ENCODE results near the gene TRABD2B. TPM values are rescaled to one million over a fixed set of nuclear protein-coding genes. Genes with fewer than 3 reads are reported as not detected.

TRABD2B gene
- total and polyA plus RNA-seq, 2 donors = 2.4 to 6.1 TPM

DNA sequence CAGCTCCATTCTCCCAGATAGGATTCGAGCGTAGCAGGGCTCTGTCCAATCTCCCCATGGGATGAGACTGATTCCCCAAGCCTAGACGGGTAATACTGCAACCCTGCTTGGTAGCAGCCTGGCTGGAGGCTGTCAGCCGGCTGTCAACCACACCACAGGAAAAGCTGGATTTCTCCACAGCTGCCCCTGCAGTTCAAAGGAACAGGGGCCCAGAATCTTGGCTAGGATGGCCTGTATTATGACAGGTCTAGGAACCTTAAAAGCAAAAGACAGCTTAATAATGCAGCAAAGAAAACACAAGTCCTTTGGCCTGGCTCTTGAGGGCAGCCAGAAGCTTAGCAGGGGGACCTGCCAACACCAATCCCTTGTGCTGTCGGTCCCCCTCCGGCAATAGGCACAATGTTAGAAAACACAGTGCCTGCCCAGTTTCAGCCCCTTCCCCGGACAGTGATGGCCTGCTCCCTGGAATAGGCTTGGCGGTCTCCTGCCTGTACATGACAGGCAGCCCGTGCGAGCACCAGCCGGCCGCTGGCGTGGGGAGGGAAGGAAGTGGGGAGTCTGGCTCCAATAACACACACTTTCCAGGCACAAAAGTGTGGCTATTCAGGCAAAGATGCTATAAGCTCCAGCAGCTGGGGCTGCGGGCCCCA, 90.5 kb downstream of the TRABD2B start:
- no peak overlapping the region for H3K4me3 ChIP-seq (ENCODE audit: low read depth, low read length)
- no peak for DNase-seq (ENCODE audit: extremely low spot score)
- 74% methylated on average over 14 of the region's 14 CpGs for WGBS
- no peaks in the 10 kb centered on the region for H3K36me3 ChIP-seq (ENCODE audit: insufficient read depth)
- H3K4me1 ChIP-seq (ENCODE audit: insufficient read depth) = no peaks in the 10 kb centered on the region
- no peak overlapping the region for H3K27ac ChIP-seq (ENCODE audit: low read depth)

DNA sequence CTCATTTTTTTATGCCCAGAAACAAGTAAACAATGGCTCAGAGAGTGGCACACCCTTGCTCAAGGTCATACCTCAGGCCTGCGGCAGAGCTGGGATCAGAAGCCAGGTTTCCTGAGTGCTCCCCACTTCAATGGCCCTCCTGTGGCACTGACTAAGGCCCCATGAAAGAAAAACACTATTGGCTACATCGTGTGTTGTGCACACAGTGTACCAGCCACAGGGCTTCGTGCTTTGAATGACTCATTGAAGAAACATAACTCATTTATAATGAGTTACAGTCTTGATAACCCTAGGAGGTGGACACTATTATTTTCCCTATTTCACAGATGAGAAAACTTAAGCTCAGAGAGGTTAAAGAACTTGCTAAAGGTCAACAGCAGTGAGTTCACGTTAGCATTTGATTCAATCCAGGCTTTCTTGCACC, 91.2 kb downstream of the TRABD2B start:
- 71% methylated on average over 4 of the region's 4 CpGs for WGBS
- no peaks in the 10 kb centered on the region for H3K4me1 ChIP-seq (ENCODE audit: insufficient read depth)
- no peaks in the 10 kb centered on the region for H3K36me3 ChIP-seq (ENCODE audit: insufficient read depth)
- H3K4me3 ChIP-seq (ENCODE audit: low read depth, low read length) = no peak overlapping the region
- no peak for DNase-seq (ENCODE audit: extremely low spot score)
- no peak overlapping the region for H3K27ac ChIP-seq (ENCODE audit: low read depth)

DNA sequence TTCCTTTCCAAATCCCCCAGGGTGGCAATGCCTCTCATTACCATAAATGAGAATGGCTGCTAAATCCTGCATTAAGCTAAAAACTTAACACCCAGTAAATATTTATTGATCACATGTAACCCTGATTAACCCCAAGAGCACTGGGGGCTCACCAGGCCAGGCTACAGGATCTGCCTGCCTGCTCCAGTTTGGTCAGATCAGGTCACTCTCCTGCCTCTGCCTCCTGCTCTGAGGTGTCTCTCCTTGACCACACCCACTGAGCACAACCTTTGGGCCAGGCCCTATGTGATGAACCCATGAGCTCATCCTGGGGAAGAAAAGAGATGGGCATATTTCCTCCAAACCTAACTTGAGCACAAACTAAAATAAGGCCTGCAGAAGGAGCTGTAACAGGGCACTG, 93.5 kb downstream of the TRABD2B start:
- no peak for DNase-seq (ENCODE audit: extremely low spot score)
- Histone ChIP-seq H3K4me1 (ENCODE audit: insufficient read depth) (no peaks in the 10 kb centered on the region), H3K36me3 (ENCODE audit: insufficient read depth) (no peaks in the 10 kb centered on the region), H3K27ac (ENCODE audit: low read depth) (no peak overlapping the region), H3K4me3 (ENCODE audit: low read depth, low read length) (no peak overlapping the region)

- no peaks in the 10 kb centered on the region for H3K4me1 ChIP-seq (ENCODE audit: insufficient read depth)
- no peak for DNase-seq (ENCODE audit: extremely low spot score)
These were observed 96.1 kb downstream of the TRABD2B start for GRCh38 chr1:47901001-47901575.

GRCh38 chr1:47898133-47898845, 98.9 kb downstream of the TRABD2B start:
- H3K27ac ChIP-seq (ENCODE audit: low read depth) = no peak overlapping the region
- no peaks in the 10 kb centered on the region for H3K4me1 ChIP-seq (ENCODE audit: insufficient read depth)
- 78% methylated on average over 6 of the region's 6 CpGs for WGBS

More at GRCh38 chr1:47901001-47901575, 96.1 kb downstream of the TRABD2B start:
- 95% methylated on average over 3 of the region's 3 CpGs for WGBS
- Histone ChIP-seq H3K36me3 (ENCODE audit: insufficient read depth) (no peaks in the 10 kb centered on the region), H3K27ac (ENCODE audit: low read depth) (no peak overlapping the region), H3K4me3 (ENCODE audit: low read depth, low read length) (no peak overlapping the region)

DNA sequence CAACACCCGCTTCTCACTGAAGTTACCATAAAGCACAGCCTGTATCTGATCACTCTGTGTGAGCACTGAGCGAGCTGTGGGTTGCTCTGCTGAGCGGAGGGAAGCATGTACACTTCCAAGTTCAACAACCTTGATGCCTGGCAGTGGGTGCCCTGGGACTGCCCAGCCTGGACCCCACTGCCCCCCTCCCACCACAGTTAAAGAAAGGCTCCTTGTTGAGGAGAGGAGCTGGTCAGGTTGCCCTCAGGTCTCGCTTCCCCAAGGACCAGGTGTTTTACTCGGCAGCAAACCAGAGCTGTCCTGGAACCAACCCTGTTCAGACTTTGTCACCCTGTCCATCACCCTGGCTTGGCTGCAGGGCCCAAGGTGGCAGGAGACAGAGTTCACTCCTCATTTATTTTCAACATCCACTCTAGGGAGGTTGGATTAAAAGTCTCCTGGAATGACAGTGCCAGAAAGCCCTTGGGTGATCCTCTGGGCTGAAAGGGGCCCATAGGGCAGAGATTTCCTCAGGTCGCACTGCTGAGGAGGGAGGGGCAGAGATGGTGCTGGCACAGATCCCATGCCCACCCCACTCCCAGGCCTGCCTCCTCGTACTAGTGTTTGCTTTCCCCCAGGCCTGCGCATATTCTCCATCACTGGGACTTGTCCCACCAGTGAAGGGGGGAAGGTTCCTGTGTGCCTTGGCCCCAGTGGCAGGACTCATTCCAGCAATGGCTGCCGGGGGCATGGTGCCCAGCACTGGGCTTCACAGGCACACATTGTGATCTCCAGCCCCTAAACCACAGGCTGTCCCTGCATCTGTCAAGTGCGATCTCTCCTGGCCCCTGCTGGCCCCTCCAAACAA, 101.7 kb downstream of the TRABD2B start:
- no peak for DNase-seq (ENCODE audit: extremely low spot score)
- Histone ChIP-seq H3K36me3 (ENCODE audit: insufficient read depth) (no peaks in the 10 kb centered on the region), H3K4me3 (ENCODE audit: low read depth, low read length) (no peak overlapping the region), H3K27ac (ENCODE audit: low read depth) (no peak overlapping the region), H3K4me1 (ENCODE audit: insufficient read depth) (no peaks in the 10 kb centered on the region)
- WGBS = 90% methylated on average over 10 of the region's 10 CpGs

More at GRCh38 chr1:47898133-47898845, 98.9 kb downstream of the TRABD2B start:
- H3K36me3 ChIP-seq (ENCODE audit: insufficient read depth) = no peaks in the 10 kb centered on the region
- no peak for DNase-seq (ENCODE audit: extremely low spot score)
- H3K4me3 ChIP-seq (ENCODE audit: low read depth, low read length) = no peak overlapping the region

GRCh38 chr1:47894410-47895278, 102.5 kb downstream of the TRABD2B start:
- Histone ChIP-seq H3K4me1 (ENCODE audit: insufficient read depth) (no peaks in the 10 kb centered on the region), H3K36me3 (ENCODE audit: insufficient read depth) (no peaks in the 10 kb centered on the region), H3K4me3 (ENCODE audit: low read depth, low read length) (no peak overlapping the region), H3K27ac (ENCODE audit: low read depth) (no peak overlapping the region)
- WGBS = 72% methylated on average over 11 of the region's 11 CpGs
- DNase-seq (ENCODE audit: extremely low spot score) = no peak

DNA sequence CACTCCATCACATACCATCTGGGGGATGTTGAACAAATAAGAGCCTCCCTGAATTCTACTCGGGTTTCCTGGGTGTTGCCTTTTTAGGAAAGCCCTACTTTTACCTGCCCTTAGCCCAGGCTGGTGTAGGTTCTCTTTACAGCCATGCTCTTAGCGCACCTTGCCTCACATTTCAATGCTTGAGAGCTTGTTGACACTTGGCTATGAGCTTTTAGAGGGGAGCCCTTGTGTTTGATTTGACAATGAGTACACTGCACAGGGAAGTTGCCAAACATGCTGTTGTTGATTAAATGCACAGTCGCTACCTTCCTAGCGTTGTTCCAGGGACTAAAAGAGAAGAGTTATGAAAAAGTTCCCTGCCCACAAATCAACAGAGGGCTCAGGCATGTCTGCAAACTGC, 103.8 kb downstream of the TRABD2B start:
- no peak overlapping the region for H3K4me3 ChIP-seq (ENCODE audit: low read depth, low read length)
- 86% methylated on average over 4 of the region's 4 CpGs for WGBS
- no peak for DNase-seq (ENCODE audit: extremely low spot score)
- no peak overlapping the region for H3K27ac ChIP-seq (ENCODE audit: low read depth)
- H3K36me3 ChIP-seq (ENCODE audit: insufficient read depth) = no peaks in the 10 kb centered on the region
- no peaks in the 10 kb centered on the region for H3K4me1 ChIP-seq (ENCODE audit: insufficient read depth)

DNA sequence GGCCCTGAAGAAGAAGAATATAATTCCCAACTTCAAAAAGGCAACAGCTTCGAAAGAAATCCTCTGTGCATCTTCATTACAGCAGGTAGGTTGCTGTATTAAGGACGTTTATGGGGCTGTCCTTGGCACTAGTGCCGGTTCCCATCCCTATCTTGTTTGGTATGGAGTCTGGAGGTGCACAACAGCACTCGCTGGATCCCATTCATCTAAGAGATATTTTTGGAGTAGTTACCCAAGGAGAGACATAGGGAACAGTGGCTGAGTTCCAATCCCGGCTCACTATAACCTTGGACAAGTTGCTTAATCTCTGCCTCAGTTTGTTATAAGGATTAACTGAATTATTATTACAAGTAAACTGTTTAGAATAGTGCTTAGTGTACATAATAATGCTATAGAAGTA, 106.4 kb downstream of the TRABD2B start:
- Histone ChIP-seq H3K4me3 (ENCODE audit: low read depth, low read length) (no peak overlapping the region), H3K4me1 (ENCODE audit: insufficient read depth) (no peaks in the 10 kb centered on the region), H3K27ac (ENCODE audit: low read depth) (no peak overlapping the region), H3K36me3 (ENCODE audit: insufficient read depth) (no peaks in the 10 kb centered on the region)
- DNase-seq (ENCODE audit: extremely low spot score) = no peak
- WGBS = 46% methylated on average over 5 of the region's 5 CpGs

- no peaks in the 10 kb centered on the region for H3K4me1 ChIP-seq (ENCODE audit: insufficient read depth)
These were observed 108.9 kb downstream of the TRABD2B start for GRCh38 chr1:47888294-47888629.

GRCh38 chr1:47887475-47888293, 109.5 kb downstream of the TRABD2B start:
- Histone ChIP-seq H3K27ac (ENCODE audit: low read depth) (no peak overlapping the region), H3K4me3 (ENCODE audit: low read depth, low read length) (no peak overlapping the region), H3K4me1 (ENCODE audit: insufficient read depth) (no peaks in the 10 kb centered on the region), H3K36me3 (ENCODE audit: insufficient read depth) (no peaks in the 10 kb centered on the region)
- WGBS = 80% methylated on average over 16 of the region's 16 CpGs
- no peak for DNase-seq (ENCODE audit: extremely low spot score)

More at GRCh38 chr1:47888294-47888629, 108.9 kb downstream of the TRABD2B start:
- DNase-seq (ENCODE audit: extremely low spot score) = no peak
- Histone ChIP-seq H3K27ac (ENCODE audit: low read depth) (no peak overlapping the region), H3K36me3 (ENCODE audit: insufficient read depth) (no peaks in the 10 kb centered on the region), H3K4me3 (ENCODE audit: low read depth, low read length) (no peak overlapping the region)
- 100% methylated on average over 1 of the region's 1 CpG for WGBS

DNA sequence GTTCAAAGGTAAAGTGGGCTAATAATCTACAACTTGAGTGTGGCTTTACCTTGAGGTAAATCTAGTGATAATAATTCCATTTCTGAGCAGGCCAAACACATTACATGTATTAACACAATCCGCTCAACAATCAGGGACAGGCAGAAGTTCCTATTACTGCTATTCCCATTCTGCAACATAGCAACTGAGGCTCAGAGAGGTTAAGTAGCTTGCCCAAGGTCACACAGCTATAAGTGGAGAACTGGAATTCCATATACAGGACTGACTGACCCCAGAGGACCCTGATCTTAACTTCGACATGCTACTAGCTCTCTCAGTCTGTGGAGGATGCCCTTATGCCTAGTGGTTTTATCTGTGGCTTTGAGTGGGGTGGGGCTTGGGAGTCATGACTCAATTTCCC, 110.1 kb downstream of the TRABD2B start:
- no peak overlapping the region for H3K27ac ChIP-seq (ENCODE audit: low read depth)
- WGBS = 72% methylated on average over 2 of the region's 2 CpGs
- H3K4me3 ChIP-seq (ENCODE audit: low read depth, low read length) = no peak overlapping the region
- H3K4me1 ChIP-seq (ENCODE audit: insufficient read depth) = no peaks in the 10 kb centered on the region
- H3K36me3 ChIP-seq (ENCODE audit: insufficient read depth) = no peaks in the 10 kb centered on the region
- DNase-seq (ENCODE audit: extremely low spot score) = no peak

All from urinary bladder (tissue), 4 donors.